ENCODE data around the gene CDH13. TPM values are rescaled to one million over a fixed set of nuclear protein-coding genes. Genes with fewer than 3 reads are reported as not detected.

The CDH13 gene
- polyA plus RNA-seq, 3 donors: 8.2 to 11.2 (median 10.3) TPM

GRCh38 chr16:83345846-83346640 lies 719.3 kb downstream of the CDH13 start:
- no peak for DNase-seq

- DNase-seq: no peak
These were observed 722.2 kb downstream of the CDH13 start for GRCh38 chr16:83348991-83349390.

GRCh38 chr16:83350481-83350880 lies 723.7 kb downstream of the CDH13 start:
- no peak for DNase-seq

- DNase-seq: no peak
These were observed 725.1 kb downstream of the CDH13 start for GRCh38 chr16:83351846-83352245.

- no peak for DNase-seq
These were observed 726.5 kb downstream of the CDH13 start for GRCh38 chr16:83353241-83353640.

- no peak for DNase-seq
These were observed 727.2 kb downstream of the CDH13 start for GRCh38 chr16:83354015-83354414.

GRCh38 chr16:83355570-83356218 lies 728.9 kb downstream of the CDH13 start:
- no peak for DNase-seq

GRCh38 chr16:83356266-83356665 lies 729.5 kb downstream of the CDH13 start:
- DNase-seq: peak; percentile 26

GRCh38 chr16:83356986-83357385 lies 730.2 kb downstream of the CDH13 start:
- DNase-seq: no peak

GRCh38 chr16:83363521-83363920 lies 736.8 kb downstream of the CDH13 start:
- DNase-seq: no peak

- no peak for DNase-seq
These were observed 738.4 kb downstream of the CDH13 start for GRCh38 chr16:83365166-83365565.

- no peak for DNase-seq
These were observed 739.5 kb downstream of the CDH13 start for GRCh38 chr16:83366228-83366627.

GRCh38 chr16:83374979-83375378 lies 748.2 kb downstream of the CDH13 start:
- no peak for DNase-seq

- DNase-seq: no peak
These were observed 763.0 kb downstream of the CDH13 start for GRCh38 chr16:83389751-83390150.

GRCh38 chr16:83390759-83391158 lies 764.0 kb downstream of the CDH13 start:
- no peak for DNase-seq

- DNase-seq: no peak
These were observed 766.0 kb downstream of the CDH13 start for GRCh38 chr16:83392743-83393142.

- DNase-seq: no peak
These were observed 766.6 kb downstream of the CDH13 start for GRCh38 chr16:83393196-83393981.

GRCh38 chr16:83397601-83398291 lies 771.0 kb downstream of the CDH13 start:
- no peak for DNase-seq

GRCh38 chr16:83400234-83400633 lies 773.5 kb downstream of the CDH13 start:
- DNase-seq: no peak

GRCh38 chr16:83402160-83402814 lies 775.5 kb downstream of the CDH13 start:
- DNase-seq: no peak

- peak; percentile 76 for DNase-seq
These were observed 776.2 kb downstream of the CDH13 start for GRCh38 chr16:83402967-83403366.

- DNase-seq: no peak
These were observed 777.0 kb downstream of the CDH13 start for GRCh38 chr16:83403761-83404160.
